Calu3 (cell line): ENCODE results near the gene FBXO15. TPM values are rescaled to one million over a fixed set of nuclear protein-coding genes. Genes with fewer than 3 reads are reported as not detected.

Experiments used
- BruUV-seq: library from RNA; stranded (reverse); fragments of 400-500 nt; replicated peaks from 2 replicates; lab custom pipeline; 2021; lab: Mats Ljungman, UMichigan
- CTCF ChIA-PET: fragments of 300-600 bp; sonication (Branson Sonifier 250); formaldehyde crosslinking; loops from one replicate; lab custom pipeline; 2022; ENCODE audit warnings: antibody characterized with exemption; lab: Charles Lee
- DNase-seq: peaks from one replicate; pipeline ENCODE4 v3.0.0; 2022
- H3K27ac Mint-ChIP-seq: one replicate; pipeline ENCODE4 v1.8.0; 2022; ENCODE audit warnings: mixed read lengths; ENCODE audit not compliant: unreplicated experiment
- H3K27me3 Mint-ChIP-seq: one replicate; pipeline ENCODE4 v1.8.0; 2022; ENCODE audit warnings: mixed read lengths; ENCODE audit not compliant: unreplicated experiment
- H3K36me3 Mint-ChIP-seq: one replicate; pipeline ENCODE4 v1.8.0; 2022; ENCODE audit warnings: mild to moderate bottlenecking, moderate library complexity, mixed read lengths; ENCODE audit not compliant: insufficient read depth, unreplicated experiment
- H3K4me1 Mint-ChIP-seq: one replicate; pipeline ENCODE4 v1.8.0; 2022; ENCODE audit warnings: mild to moderate bottlenecking, low read depth, mixed read lengths; ENCODE audit not compliant: unreplicated experiment
- H3K4me3 Mint-ChIP-seq: one replicate; pipeline ENCODE4 v1.8.0; 2022; ENCODE audit warnings: mild to moderate bottlenecking, low read depth, moderate library complexity, mixed read lengths; ENCODE audit not compliant: unreplicated experiment
- H3K9me3 Mint-ChIP-seq: one replicate; pipeline ENCODE4 v1.8.0; 2022; ENCODE audit warnings: low read depth, mixed read lengths; ENCODE audit not compliant: unreplicated experiment
- CTCF ChIP-seq: fragments of 200-600 bp; IDR thresholded peaks from one replicate; pipeline ENCODE4 v1.8.0; 2022; ENCODE audit warnings: antibody characterized with exemption; ENCODE audit not compliant: unreplicated experiment
- intact Hi-C: fragments of 100-400 bp; cut with micrococcal nuclease; formaldehyde crosslinking; loops from one replicate; pipeline ENCODE4 v1.10.0; 2022; ENCODE audit not compliant: unreplicated experiment
- total RNA-seq: library from RNA; stranded (reverse); gene quantifications from 2 replicates; pipeline ENCODE4 v1.2.3, GENCODE V29; 2022

FBXO15 gene
- total RNA-seq, 1 experiment from 2014 or later: 1.5 TPM

- BruUV-seq: no TSS peak
- Mint-ChIP-seq H3K4me1 (no peaks in the 10 kb centered on the region), H3K27ac (no peak overlapping the region), H3K4me3 (no peak overlapping the region), H3K36me3 (no peaks in the 10 kb centered on the region), H3K9me3 (no peaks in the 10 kb centered on the region), H3K27me3 (peaks cover 52% of the 10 kb centered on the region)
- no peak for TF ChIP-seq CTCF
- intact Hi-C loops: no loop called here
- no peak for DNase-seq
- CTCF ChIA-PET: no interaction called here
Observed at GRCh38 chr18:74123200-74123599, 24.4 kb downstream of the FBXO15 start.

GRCh38 chr18:74116633-74117554, 30.7 kb downstream of the FBXO15 start:
- no TSS peak for BruUV-seq
- Mint-ChIP-seq H3K27ac (no peak overlapping the region), H3K4me1 (no peaks in the 10 kb centered on the region), H3K36me3 (no peaks in the 10 kb centered on the region), H3K4me3 (no peak overlapping the region), H3K9me3 (peaks cover 2% of the 10 kb centered on the region), H3K27me3 (peaks cover 13% of the 10 kb centered on the region)
- CTCF ChIA-PET: no interaction called here
- DNase-seq: peak; percentile 41
- intact Hi-C loops: loop anchor here (1.0 to 2.0 kb wide), 3 partner anchors 77 to 1416 kb away; no protein-coding TSS in a partner anchor
- peak; percentile 70 for TF ChIP-seq CTCF

GRCh38 chr18:74115046-74115445, 32.6 kb downstream of the FBXO15 start:
- Mint-ChIP-seq H3K4me3 (no peak overlapping the region), H3K4me1 (no peaks in the 10 kb centered on the region), H3K36me3 (no peaks in the 10 kb centered on the region), H3K27ac (no peak overlapping the region), H3K27me3 (peaks cover 11% of the 10 kb centered on the region), H3K9me3 (peaks cover 2% of the 10 kb centered on the region)
- intact Hi-C loops: no loop called here
- no peak for DNase-seq
- TF ChIP-seq CTCF: no peak
- CTCF ChIA-PET: interaction anchor here (1.2 kb wide), 1 partner anchor 23 kb away, joined by 3 read pairs; no protein-coding TSS in a partner anchor
- no TSS peak for BruUV-seq

- Mint-ChIP-seq H3K36me3 (no peaks in the 10 kb centered on the region), H3K9me3 (peaks cover 2% of the 10 kb centered on the region), H3K4me3 (no peak overlapping the region), H3K27me3 (peaks cover 2% of the 10 kb centered on the region), H3K27ac (no peak overlapping the region), H3K4me1 (no peaks in the 10 kb centered on the region)
- CTCF ChIA-PET: interaction anchor here (1.2 kb wide), 1 partner anchor 22 kb away, joined by 3 read pairs; no protein-coding TSS in a partner anchor
- no peak for TF ChIP-seq CTCF
- no TSS peak for BruUV-seq
- no peak for DNase-seq
- intact Hi-C loops: no loop called here
Observed at GRCh38 chr18:74114116-74114515, 33.5 kb downstream of the FBXO15 start.
